ENCODE data around the gene OPN3. TPM values are rescaled to one million over a fixed set of nuclear protein-coding genes. Genes with fewer than 3 reads are reported as not detected.

OPN3 gene
- total and polyA plus RNA-seq, 2 donors (not counting 3 experiments of a cell fraction or from before 2014, with no cell fraction given): 16.1 to 23.9 TPM

GRCh38 chr1:241622669-241623068 lies 17.5 kb downstream of the OPN3 start:
- Histone ChIP-seq H3K36me3 (ENCODE audit: control insufficient read depth in 2 of 2, extremely low read depth in 1 of 2, insufficient read depth in 2 of 2, low read length in 2 of 2) (no peaks in the 10 kb centered on the region), H3K79me2 (ENCODE audit: control insufficient read depth, insufficient read depth, low read length) (no peaks in the 10 kb centered on the region), H3K27ac (ENCODE audit: insufficient read depth, low read depth, low read length) (no peak overlapping the region), H3K9ac (replicated peaks; ENCODE audit: extremely low read depth, insufficient read depth, low read length) (no peak overlapping the region), H3K4me2 (ENCODE audit: insufficient read depth, low read length) (no peak overlapping the region), H3K9me1 (replicated peaks; ENCODE audit: control insufficient read depth, extremely low read depth, insufficient read depth, low read length) (no peaks in the 10 kb centered on the region), H2AFZ (ENCODE audit: low read depth, low read length) (no peak overlapping the region), H4K20me1 (replicated peaks; ENCODE audit: control insufficient read depth, extremely low read depth, insufficient read depth, low read length) (no peaks in the 10 kb centered on the region), H3K4me1 (ENCODE audit: control insufficient read depth, extremely low read depth, insufficient read depth, low read length) (no peaks in the 10 kb centered on the region), H3K4me3 (replicated peaks in 1 of 3; ENCODE audit: insufficient read depth in 1 of 3, low read depth in 1 of 3, low read length in 3 of 3) (no peak overlapping the region), H3K9me3 (replicated peaks; ENCODE audit: control insufficient read depth, insufficient read depth, low read length) (no peaks in the 10 kb centered on the region), H3K27me3 (ENCODE audit: control insufficient read depth in 2 of 2, insufficient read depth in 2 of 2, low read length in 2 of 2) (no peaks in the 10 kb centered on the region)
- no TSS peak for BruUV-seq (replicated peaks)
- dilution Hi-C loops (cut with MboI; ENCODE audit: extremely low pct_ligation_motif_present, low sequenced_read_pairs) (no loop called here), intact Hi-C loops (cut with micrococcal nuclease) (no loop called here)
- FAIRE-seq (no peak), DNase-seq (ENCODE audit: low read depth, low spot score) (no peak)
- ChIA-PET CTCF (interaction anchor here (4.8 kb wide), 1 partner anchor 12 kb away, joined by 30 read pairs; no protein-coding TSS in a partner anchor), POLR2A (no interaction called here)
- TF ChIP-seq FOS (IDR thresholded peaks at IDR 0.05; ENCODE audit: borderline replicate concordance, insufficient read depth, low read length) (no peak), EZH2 (IDR thresholded peaks at IDR 0.05; ENCODE audit: borderline replicate concordance, low read depth, low read length, severe bottlenecking) (no peak), JUN (IDR thresholded peaks at IDR 0.05; ENCODE audit: borderline replicate concordance, insufficient read depth, insufficient read length, low read depth) (no peak), POLR2A (IDR thresholded peaks at IDR 0.05; ENCODE audit: low read depth, low read length) (no peak), MAX (IDR thresholded peaks at IDR 0.05; ENCODE audit: insufficient read depth, insufficient read length) (no peak), GATA2 (IDR thresholded peaks at IDR 0.05; ENCODE audit: insufficient read depth, insufficient read length, low read depth, low read length) (no peak), CTCF (IDR thresholded peaks at IDR 0.05; ENCODE audit: extremely low read depth in 1 of 2, insufficient read depth in 1 of 2, low read depth in 1 of 2, low read length in 2 of 2) (no peak), POLR2AphosphoS5 (IDR thresholded peaks at IDR 0.05; ENCODE audit: insufficient read depth, low read depth, low read length) (no peak), MYC (IDR thresholded peaks at IDR 0.05; ENCODE audit: low read depth, low read length) (no peak)
